Cortex of kidney (tissue), 1 donor: ENCODE data around the gene AIFM3.
"Not testable (repeated sequence)": the region's sequence is repeated elsewhere in the genome, so short reads cannot be mapped to it uniquely, and the experiment has no call there.

Source experiments
- DNase-seq: peaks from one replicate; lab custom pipeline; 2025; lab: John Stamatoyannopoulos, UW

Gene AIFM3, protein sequence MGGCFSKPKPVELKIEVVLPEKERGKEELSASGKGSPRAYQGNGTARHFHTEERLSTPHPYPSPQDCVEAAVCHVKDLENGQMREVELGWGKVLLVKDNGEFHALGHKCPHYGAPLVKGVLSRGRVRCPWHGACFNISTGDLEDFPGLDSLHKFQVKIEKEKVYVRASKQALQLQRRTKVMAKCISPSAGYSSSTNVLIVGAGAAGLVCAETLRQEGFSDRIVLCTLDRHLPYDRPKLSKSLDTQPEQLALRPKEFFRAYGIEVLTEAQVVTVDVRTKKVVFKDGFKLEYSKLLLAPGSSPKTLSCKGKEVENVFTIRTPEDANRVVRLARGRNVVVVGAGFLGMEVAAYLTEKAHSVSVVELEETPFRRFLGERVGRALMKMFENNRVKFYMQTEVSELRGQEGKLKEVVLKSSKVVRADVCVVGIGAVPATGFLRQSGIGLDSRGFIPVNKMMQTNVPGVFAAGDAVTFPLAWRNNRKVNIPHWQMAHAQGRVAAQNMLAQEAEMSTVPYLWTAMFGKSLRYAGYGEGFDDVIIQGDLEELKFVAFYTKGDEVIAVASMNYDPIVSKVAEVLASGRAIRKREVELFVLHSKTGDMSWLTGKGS

GRCh38 chr22:20966883-20967696, at the start of gene AIFM3:
Gene AIFM3, plus strand, starts transcription at chr22:20967255. Its CDS starts 690 bp downstream, at chr22:20967945.
- DNase-seq, result no peak

- no peak for DNase-seq
These were observed 48.3 kb upstream of the AIFM3 start for GRCh38 chr22:20918663-20919218.

GRCh38 chr22:20919718-20920117, 47.3 kb upstream of the AIFM3 start:
- DNase-seq, result no peak

- no peak for DNase-seq
These were observed 46.2 kb upstream of the AIFM3 start for GRCh38 chr22:20920881-20921203.

GRCh38 chr22:20922141-20922751, 44.8 kb upstream of the AIFM3 start:
- no peak for DNase-seq

DNA sequence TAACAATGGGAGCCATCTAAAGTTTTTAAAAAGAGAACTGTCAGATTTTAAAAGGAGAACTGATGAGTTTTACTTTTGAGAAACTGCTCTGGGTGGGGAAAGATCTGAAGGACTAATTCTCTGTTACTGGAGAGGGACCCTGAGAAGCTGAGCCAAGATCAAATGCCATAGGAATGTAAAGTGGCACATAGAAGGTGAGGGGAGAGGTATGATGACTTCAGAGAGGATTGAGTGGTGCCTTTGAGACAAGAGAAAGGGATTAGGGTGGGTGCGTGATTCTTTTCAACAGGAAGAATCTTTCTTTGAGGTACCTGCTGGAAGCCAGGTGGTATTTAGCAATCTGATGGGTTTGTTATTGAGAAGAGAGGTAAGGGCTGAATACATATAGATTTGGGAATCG, 40.8 kb upstream of the AIFM3 start:
- no peak for DNase-seq

- no peak for DNase-seq
These were observed 39.0 kb upstream of the AIFM3 start for GRCh38 chr22:20927940-20928572.

GRCh38 chr22:20928573-20928967, 38.5 kb upstream of the AIFM3 start:
- no peak for DNase-seq

DNA sequence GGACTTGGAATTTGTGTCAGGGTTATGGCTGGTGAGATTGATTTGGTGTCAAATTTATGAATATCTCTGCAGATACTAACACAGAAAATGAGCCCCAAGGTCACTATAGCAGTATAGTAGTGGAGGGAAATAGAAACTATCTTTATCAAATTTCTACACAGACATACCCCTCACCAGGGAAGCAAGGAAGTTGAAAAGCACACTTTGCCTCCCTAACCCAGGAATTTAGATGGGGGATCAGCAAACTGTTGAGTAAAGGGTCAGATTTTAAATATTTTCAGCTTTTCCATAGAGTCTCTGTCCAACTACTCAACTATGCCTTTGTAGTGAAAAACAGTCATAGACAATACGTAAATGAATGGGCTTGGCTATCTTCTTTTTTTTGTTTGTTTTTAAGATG, 37.1 kb upstream of the AIFM3 start:
- no peak for DNase-seq

DNA sequence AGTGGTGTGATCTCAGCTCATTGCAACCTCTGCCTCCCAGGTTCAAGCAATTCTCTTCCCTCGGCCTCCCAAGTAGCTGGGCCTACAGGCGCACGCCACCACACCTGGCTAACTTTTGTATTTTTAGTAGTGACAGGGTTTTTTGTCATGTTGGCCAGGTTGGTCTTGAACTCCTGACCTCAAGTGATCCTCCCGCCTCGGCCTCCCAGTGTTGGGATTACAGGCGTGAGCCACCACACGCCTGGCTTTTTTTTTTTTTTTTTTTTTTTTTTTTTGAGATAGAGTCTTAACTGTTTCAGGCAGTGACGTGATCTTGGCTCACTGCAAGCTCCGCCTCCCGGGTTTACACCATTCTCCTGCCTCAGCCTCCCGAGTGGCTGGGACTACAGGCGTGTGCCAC, 36.6 kb upstream of the AIFM3 start:
- not testable (repeated sequence) for DNase-seq

- DNase-seq, result no peak
These were observed 35.9 kb upstream of the AIFM3 start for GRCh38 chr22:20931126-20931654.

DNA sequence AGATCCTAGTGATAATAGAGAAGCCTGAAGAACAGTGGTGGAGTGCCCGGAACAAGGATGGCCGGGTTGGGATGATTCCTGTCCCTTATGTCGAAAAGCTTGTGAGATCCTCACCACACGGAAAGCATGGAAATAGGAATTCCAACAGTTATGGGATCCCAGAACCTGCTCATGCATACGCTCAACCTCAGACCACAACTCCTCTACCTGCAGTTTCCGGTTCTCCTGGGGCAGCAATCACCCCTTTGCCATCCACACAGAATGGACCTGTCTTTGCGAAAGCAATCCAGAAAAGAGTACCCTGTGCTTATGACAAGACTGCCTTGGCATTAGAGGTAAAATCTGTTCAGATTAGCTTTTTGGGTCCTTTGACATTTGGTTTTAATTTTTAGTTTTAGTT, 33.1 kb upstream of the AIFM3 start:
- no peak for DNase-seq

GRCh38 chr22:20935049-20935448, 32.0 kb upstream of the AIFM3 start:
- DNase-seq, result not testable (repeated sequence)

- DNase-seq, result not testable (repeated sequence)
These were observed 31.1 kb upstream of the AIFM3 start for GRCh38 chr22:20935780-20936539.

- no peak for DNase-seq
These were observed 29.8 kb upstream of the AIFM3 start for GRCh38 chr22:20937031-20937793.

DNA sequence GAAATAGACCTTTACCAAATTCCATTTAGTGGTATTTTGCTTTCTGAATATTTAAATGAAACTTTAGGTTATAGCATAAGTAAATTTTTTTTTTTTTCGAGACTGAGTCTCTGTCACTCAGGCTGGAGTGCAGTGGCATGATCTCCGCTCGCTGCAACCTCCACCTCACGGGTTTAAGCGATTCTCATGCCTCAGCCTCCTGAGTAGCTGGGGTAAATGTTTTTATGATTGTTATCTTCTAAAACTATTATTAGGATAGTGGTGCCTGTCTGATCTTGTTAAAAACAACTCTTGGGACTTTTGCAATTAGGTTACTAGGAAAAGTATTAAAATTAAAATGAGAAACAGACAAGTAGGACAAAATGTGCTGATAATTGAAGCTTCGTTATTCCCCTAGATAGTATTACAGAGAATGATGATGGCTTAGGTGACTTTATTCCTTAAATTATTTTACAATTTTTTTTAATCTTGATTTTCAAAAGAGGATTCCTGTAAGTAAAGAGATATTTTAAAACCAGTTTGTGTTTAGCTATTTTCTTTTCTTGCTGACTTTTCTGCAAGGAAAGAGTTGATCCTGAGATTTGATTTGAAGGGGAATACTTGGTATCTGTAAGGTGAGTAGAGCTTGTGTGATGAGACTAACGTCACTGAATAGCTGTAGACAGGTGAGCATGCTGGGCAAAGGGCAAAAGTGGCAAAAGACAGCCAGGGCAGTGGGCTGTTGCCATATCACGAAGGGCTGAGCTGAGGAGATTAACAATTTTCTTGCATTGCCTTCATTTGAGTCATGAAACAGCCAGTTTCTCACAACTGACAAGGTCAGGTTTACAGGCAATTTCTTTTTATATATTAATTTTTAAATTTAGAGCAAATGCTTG, 29.0 kb upstream of the AIFM3 start:
- DNase-seq, result no peak

DNA sequence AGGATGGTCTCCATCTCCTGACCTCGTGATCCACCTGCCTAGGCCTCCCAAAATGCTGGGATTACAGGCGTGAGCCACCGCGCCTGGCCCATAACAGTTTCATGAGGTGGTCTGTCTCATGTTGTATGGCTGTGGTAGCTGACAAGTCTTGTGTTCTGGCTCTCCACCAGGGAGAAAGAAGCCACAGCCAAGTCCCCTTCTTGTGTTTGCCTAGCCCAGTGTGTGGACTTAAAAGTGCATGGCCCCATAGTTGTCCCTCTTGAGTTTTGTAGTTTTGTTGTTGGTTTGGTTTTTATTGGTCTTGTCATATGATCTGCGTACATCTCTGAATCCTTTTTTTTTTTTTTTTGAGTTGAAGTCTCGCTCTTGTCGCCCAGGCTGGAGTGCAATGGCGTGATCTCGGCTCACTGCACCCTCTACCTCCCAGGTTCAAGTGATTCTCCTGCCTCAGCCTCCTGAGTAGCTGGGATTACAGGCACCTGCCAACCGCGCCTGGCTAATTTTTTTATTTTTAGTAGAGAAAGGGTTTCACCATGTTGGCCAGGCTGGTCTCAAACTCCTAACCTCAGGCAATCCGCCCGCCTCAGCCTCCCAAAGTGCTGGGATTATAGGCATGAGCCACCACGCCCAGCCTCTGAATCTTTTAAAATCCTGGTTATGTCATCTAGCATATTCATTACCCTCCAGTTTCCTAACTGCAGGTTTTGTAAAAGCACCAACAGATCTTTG, 27.4 kb upstream of the AIFM3 start:
- DNase-seq, result not testable (repeated sequence)

DNA sequence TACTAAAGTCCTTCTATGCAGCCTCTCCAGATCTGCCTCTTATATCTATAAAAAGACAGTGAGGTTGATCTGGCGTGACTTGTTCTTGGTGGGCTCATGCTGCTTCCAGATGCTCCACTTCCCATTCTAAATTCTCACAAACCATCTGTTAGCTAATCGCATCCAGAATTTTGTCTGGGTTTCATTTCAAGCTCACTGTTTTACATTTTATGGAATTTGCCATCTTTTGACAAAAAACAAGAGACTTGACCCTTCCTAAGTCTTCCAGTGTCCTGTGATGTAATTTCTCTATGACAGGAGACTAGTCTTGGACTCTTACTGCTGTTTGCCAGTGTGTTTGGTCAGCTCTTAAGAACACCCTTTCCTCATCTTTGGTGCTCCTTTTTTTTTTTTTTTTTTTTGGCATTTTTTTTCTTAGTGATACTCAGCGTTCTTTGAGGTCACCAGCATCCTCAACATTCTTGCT, 26.8 kb upstream of the AIFM3 start:
- DNase-seq, result no peak
